MM.1S (cell line): Measurements from ENCODE around the gene BID.
"Not testable (repeated sequence)": the region's sequence is repeated elsewhere in the genome, so short reads cannot be mapped to it uniquely, and the experiment has no call there.

Experiments
- EZH2 ChIP-seq: fragments of 300-600 bp; sonication (generic); optimal IDR thresholded peaks from 2 replicates; pipeline ENCODE3; 2017; ENCODE audit warnings: low read depth, mild to moderate bottlenecking, antibody characterized with exemption, low read length, mixed read lengths
- TF ChIP-seq, protein P1 (sequence below): fragments of 300-600 bp; sonication (generic); IDR thresholded peaks from 2 replicates; pipeline ENCODE4 v1.5.1; 2016; ENCODE audit warnings: antibody characterized with exemption, low read length, mixed read lengths

DNA sequence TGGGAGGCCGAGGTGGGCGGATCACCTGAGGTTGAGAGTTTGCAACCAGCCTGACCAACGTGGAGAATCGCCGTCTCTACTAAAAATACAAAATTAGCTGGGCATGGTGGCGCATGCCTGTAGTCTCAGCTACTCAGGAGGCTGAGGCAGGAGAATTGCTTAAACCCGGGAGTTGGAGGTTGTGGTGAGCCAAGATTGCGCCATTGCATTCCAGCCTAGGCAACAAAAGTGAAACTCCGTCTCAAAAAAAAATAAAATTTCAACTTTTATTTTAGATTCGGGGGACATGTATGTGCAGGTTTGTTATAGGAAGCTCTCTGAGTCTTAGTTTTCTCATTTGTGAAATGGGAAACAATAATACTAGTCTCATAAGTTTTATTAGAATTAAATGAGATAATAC is 77.1 kb downstream of the BID start:
- TF ChIP-seq, protein P1, sequence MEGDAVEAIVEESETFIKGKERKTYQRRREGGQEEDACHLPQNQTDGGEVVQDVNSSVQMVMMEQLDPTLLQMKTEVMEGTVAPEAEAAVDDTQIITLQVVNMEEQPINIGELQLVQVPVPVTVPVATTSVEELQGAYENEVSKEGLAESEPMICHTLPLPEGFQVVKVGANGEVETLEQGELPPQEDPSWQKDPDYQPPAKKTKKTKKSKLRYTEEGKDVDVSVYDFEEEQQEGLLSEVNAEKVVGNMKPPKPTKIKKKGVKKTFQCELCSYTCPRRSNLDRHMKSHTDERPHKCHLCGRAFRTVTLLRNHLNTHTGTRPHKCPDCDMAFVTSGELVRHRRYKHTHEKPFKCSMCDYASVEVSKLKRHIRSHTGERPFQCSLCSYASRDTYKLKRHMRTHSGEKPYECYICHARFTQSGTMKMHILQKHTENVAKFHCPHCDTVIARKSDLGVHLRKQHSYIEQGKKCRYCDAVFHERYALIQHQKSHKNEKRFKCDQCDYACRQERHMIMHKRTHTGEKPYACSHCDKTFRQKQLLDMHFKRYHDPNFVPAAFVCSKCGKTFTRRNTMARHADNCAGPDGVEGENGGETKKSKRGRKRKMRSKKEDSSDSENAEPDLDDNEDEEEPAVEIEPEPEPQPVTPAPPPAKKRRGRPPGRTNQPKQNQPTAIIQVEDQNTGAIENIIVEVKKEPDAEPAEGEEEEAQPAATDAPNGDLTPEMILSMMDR = not testable (repeated sequence)
- TF ChIP-seq EZH2 = not testable (repeated sequence)
